Esophagus muscularis mucosa (tissue), 4 donors: ENCODE results near the gene P2RX4. TPM values are rescaled to one million over a fixed set of nuclear protein-coding genes. Genes with fewer than 3 reads are reported as not detected.

Experiments used
- DNase-seq: peaks from one replicate; pipeline ENCODE4 v3.0.0-alpha.2; 2017; ENCODE audit errors: extremely low spot score
- H3K27ac ChIP-seq, 4 donors: fragments of 200-600 bp; sonication (generic); replicated peaks in 1 of 4; 1 replicate in 3 of 4; 2 replicates in 1 of 4; pipeline ENCODE4 v1.5.1; 2016 to 2019; ENCODE audit warnings: mild to moderate bottlenecking in 1 of 4
- H3K27me3 ChIP-seq, 4 donors: fragments of 200-600 bp; sonication (generic); one replicate each; pipeline versions ENCODE4 v1.5.1 to v1.6.0; 2016 to 2019
- H3K36me3 ChIP-seq, 4 donors: fragments of 200-600 bp; sonication (generic); one replicate each; pipeline ENCODE4 v1.5.1; 2016 to 2019
- H3K4me1 ChIP-seq, 4 donors: fragments of 200-600 bp; sonication (generic); one replicate each; pipeline ENCODE4 v1.5.1; 2016 to 2019
- H3K4me3 ChIP-seq, 4 donors: fragments of 200-600 bp; sonication (generic); 1 replicate in 2 of 4; 2 replicates in 2 of 4; pipeline ENCODE4 v1.5.1; 2016 to 2019; ENCODE audit warnings: mild to moderate bottlenecking in 4 of 4, moderate library complexity in 1 of 4
- H3K9me3 ChIP-seq, 4 donors: fragments of 200-600 bp; sonication (generic); 1 replicate in 3 of 4; 2 replicates in 1 of 4; pipeline ENCODE4 v1.5.1; 2016 to 2019
- EP300 ChIP-seq: sonication (generic); formaldehyde crosslinking; IDR thresholded peaks from one replicate; pipeline ENCODE4 v1.6.1; 2017; ENCODE audit warnings: antibody characterized with exemption
- POLR2A ChIP-seq: fragments of 450-650 bp; IDR thresholded peaks from one replicate; pipeline ENCODE4 v1.6.1; 2017; ENCODE audit warnings: antibody characterized with exemption, moderate library complexity, mild to moderate bottlenecking, low read depth
- POLR2AphosphoS5 ChIP-seq, 2 donors: sonication (generic); formaldehyde crosslinking; IDR thresholded peaks; one replicate each; pipeline ENCODE4 v1.6.1; 2017; ENCODE audit warnings: antibody characterized with exemption in 2 of 2
- WGBS: methylation state at CpG from one replicate; pipeline ENCODE4 v1.1.5; 2018; 5-methylcytosine and 5-hydroxymethylcytosine counted together
- intact Hi-C: fragments of 100-400 bp; cut with DNase I; formaldehyde crosslinking; loops from one replicate; pipeline ENCODE4 v1.15.1; 2023
- total RNA-seq, 4 donors: library from RNA; depleted of rRNA; stranded (reverse); fragments of >200 nt; gene quantifications; one replicate each; pipeline versions ENCODE4 v1.1.0 to v1.2.1, GENCODE V29; 2016
- TF ChIP-seq, protein P1 (sequence below), 3 experiments: fragments of 200-600 bp in 2 of 3; fragments of 450-650 bp in 1 of 3; sonication (generic) in 2 of 3; IDR thresholded peaks; one replicate each; pipeline ENCODE4 v1.5.1; 2017 to 2019; ENCODE audit warnings: antibody characterized with exemption in 3 of 3, mild to moderate bottlenecking in 2 of 3, moderate library complexity in 1 of 3

Gene P2RX4
- total RNA-seq, 4 donors from 2014 or later = 26.8 to 41.9 (median 30.8) TPM

DNA sequence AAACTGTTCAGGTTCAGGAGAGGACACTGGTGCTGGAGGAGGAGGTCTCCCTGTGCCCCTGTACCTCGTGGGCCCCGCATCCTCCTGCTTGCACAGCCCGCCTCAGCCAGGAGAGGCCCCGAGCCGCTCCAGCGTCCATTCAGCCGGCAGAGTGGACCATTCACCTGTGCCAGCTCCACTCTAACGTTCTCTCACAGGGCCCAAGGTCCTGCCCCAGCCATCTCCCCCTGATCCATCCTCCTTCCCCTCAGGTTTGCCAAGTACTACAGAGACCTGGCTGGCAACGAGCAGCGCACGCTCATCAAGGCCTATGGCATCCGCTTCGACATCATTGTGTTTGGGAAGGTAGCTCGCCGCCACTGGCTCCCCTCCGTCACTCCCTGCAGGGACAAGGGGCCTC, 22.2 kb downstream of the P2RX4 start:
- Histone ChIP-seq H3K27ac (no peak overlapping the region), H3K4me1 (peaks cover 2 to 14% (median 6%) of the 10 kb centered on the region in 4 donors), H3K36me3 (peaks cover 8 to 74% (median 38%) of the 10 kb centered on the region in 4 donors), H3K4me3 (no peak overlapping the region), H3K9me3 (no peaks in the 10 kb centered on the region), H3K27me3 (no peaks in the 10 kb centered on the region)
- intact Hi-C loops = no loop called here
- TF ChIP-seq POLR2A = no peak
- DNase-seq = no peak
- WGBS = 89% methylated on average over 16 of the region's 16 CpGs

DNA sequence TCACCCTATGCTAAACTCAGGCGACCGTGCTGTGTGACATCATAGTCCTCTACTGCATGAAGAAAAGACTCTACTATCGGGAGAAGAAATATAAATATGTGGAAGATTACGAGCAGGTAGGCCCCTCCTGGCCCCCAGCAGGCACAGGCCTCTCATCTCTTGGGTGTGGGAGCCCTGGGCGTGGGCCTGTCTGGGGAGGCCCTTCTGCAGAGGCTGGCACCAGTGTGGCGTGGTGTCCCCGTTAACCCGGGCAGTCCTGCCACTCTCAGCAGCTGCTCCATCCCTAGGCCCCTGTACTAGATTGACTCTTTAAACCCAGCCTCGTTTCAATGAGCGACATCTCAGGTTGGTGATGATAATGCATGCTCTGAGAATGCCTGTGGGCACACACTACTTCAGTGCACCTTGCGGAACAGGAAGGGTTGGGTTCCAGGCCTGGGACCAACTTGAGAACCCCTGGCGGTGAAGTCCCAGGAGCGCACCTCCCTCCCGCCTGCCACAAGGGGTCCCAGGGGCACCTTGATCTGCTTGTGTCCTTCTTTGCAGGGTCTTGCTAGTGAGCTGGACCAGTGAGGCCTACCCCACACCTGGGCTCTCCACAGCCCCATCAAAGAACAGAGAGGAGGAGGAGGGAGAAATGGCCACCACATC, 23.2 kb downstream of the P2RX4 start:
- Histone ChIP-seq H3K36me3 (peaks cover 8 to 77% (median 40%) of the 10 kb centered on the region in 4 donors), H3K27me3 (no peaks in the 10 kb centered on the region), H3K4me3 (no peak overlapping the region), H3K27ac (no peak overlapping the region), H3K9me3 (no peaks in the 10 kb centered on the region), H3K4me1 (peaks cover 3 to 24% (median 15%) of the 10 kb centered on the region in 4 donors)
- TF ChIP-seq POLR2AphosphoS5 (IDR thresholded peaks at IDR 0.05) (no peak), EP300 (no peak), POLR2A (no peak)
- TF ChIP-seq, protein P1, sequence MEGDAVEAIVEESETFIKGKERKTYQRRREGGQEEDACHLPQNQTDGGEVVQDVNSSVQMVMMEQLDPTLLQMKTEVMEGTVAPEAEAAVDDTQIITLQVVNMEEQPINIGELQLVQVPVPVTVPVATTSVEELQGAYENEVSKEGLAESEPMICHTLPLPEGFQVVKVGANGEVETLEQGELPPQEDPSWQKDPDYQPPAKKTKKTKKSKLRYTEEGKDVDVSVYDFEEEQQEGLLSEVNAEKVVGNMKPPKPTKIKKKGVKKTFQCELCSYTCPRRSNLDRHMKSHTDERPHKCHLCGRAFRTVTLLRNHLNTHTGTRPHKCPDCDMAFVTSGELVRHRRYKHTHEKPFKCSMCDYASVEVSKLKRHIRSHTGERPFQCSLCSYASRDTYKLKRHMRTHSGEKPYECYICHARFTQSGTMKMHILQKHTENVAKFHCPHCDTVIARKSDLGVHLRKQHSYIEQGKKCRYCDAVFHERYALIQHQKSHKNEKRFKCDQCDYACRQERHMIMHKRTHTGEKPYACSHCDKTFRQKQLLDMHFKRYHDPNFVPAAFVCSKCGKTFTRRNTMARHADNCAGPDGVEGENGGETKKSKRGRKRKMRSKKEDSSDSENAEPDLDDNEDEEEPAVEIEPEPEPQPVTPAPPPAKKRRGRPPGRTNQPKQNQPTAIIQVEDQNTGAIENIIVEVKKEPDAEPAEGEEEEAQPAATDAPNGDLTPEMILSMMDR (IDR thresholded peaks at IDR 0.05) = no peak
- DNase-seq = no peak
- WGBS = 96% methylated on average over 11 of the region's 14 CpGs
- intact Hi-C loops = no loop called here

DNA sequence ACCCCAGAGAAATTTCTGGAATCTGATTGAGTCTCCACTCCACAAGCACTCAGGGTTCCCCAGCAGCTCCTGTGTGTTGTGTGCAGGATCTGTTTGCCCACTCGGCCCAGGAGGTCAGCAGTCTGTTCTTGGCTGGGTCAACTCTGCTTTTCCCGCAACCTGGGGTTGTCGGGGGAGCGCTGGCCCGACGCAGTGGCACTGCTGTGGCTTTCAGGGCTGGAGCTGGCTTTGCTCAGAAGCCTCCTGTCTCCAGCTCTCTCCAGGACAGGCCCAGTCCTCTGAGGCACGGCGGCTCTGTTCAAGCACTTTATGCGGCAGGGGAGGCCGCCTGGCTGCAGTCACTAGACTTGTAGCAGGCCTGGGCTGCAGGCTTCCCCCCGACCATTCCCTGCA, 23.7 kb downstream of the P2RX4 start:
- H3K4me3 ChIP-seq = no peak overlapping the region
- H3K27me3 ChIP-seq = no peaks in the 10 kb centered on the region
- H3K9me3 ChIP-seq = no peaks in the 10 kb centered on the region
- peaks cover 3 to 29% (median 20%) of the 10 kb centered on the region in 4 donors for H3K4me1 ChIP-seq
- 87% methylated on average over 9 of the region's 11 CpGs for WGBS
- no peak for DNase-seq
- intact Hi-C loops = no loop called here
- TF ChIP-seq, protein P1 (IDR thresholded peaks at IDR 0.05) = no peak
- no peak for TF ChIP-seq EP300
- no peak for TF ChIP-seq POLR2A
- no peak for TF ChIP-seq POLR2AphosphoS5 (IDR thresholded peaks at IDR 0.05)
- no peak overlapping the region for H3K27ac ChIP-seq
- peaks cover 8 to 74% (median 38%) of the 10 kb centered on the region in 4 donors for H3K36me3 ChIP-seq

DNA sequence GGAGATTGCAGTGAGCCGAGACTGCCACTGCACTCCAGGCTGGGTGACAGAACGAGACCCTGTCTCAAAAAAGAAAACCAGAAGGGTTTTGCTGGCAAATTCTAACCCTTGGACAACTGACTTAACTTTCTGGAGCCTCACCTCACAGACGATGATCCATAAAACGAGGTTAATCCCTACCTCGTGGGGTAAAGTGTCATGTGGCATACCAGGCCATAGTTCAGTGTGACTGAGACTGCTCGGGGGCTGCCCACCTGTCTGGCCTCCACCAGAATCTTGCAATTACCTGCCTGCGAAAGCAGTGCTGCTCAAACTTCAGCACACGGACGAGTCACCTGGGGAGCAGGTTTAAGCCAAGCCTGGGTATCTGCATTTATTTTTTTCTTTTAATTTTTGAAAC, 26.8 kb downstream of the P2RX4 start:
- Histone ChIP-seq H3K9me3 (no peaks in the 10 kb centered on the region), H3K4me3 (no peak overlapping the region), H3K36me3 (peaks cover 8 to 63% (median 38%) of the 10 kb centered on the region in 4 donors), H3K27ac (no peak overlapping the region), H3K4me1 (peaks cover 0 to 46% (median 44%) of the 10 kb centered on the region in 4 donors), H3K27me3 (no peaks in the 10 kb centered on the region)
- TF ChIP-seq, protein P1 (IDR thresholded peaks at IDR 0.05) = no peak
- TF ChIP-seq EP300 (no peak), POLR2AphosphoS5 (IDR thresholded peaks at IDR 0.05) (no peak), POLR2A (no peak)
- DNase-seq = no peak
- intact Hi-C loops = no loop called here
- 94% methylated on average over 9 of the region's 9 CpGs for WGBS

DNA sequence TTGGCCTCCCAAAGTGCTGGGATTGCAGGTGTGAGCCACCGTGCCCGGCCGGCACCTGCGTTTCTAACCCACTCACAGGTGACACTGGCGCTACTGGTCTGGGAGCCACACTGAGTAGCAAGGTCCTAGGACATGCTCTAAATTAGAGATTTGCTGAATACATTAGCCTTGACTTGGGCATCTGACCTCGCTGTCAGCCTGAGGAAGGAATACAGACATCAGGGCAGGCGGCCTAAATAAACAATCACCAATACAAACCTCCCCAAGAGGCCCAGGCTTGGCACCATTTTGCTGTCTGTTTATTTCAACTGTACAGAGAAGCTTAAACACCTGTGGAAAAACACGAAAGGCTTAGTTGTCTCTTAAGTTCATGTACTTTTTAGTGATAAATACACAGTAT, 27.5 kb downstream of the P2RX4 start:
- TF ChIP-seq POLR2A = no peak
- no peak for TF ChIP-seq EP300
- TF ChIP-seq, protein P1 (IDR thresholded peaks at IDR 0.05) = no peak
- no peak for TF ChIP-seq POLR2AphosphoS5 (IDR thresholded peaks at IDR 0.05)
- Histone ChIP-seq H3K4me3 (no peak overlapping the region), H3K27me3 (no peaks in the 10 kb centered on the region), H3K27ac (no peak overlapping the region), H3K9me3 (no peaks in the 10 kb centered on the region), H3K4me1 (peaks cover 0 to 46% (median 44%) of the 10 kb centered on the region in 4 donors), H3K36me3 (peaks cover 8 to 57% (median 34%) of the 10 kb centered on the region in 4 donors)
- intact Hi-C loops = no loop called here
- DNase-seq = no peak
- 63% methylated on average over 8 of the region's 8 CpGs for WGBS
